HepG2 (cell line): ENCODE measurements around the gene CARD9. TPM values are rescaled to one million over a fixed set of nuclear protein-coding genes. Genes with fewer than 3 reads are reported as not detected.

ENCODE experiments used
- CBX1 ChIP-seq: IDR thresholded peaks from one replicate; pipeline ENCODE4 v1.6.1; 2016; ENCODE audit warnings: antibody characterized with exemption, low read depth
- CBX2 ChIP-seq, 2 experiments: fragments of 200-600 bp in 1 of 2; sonication (generic); formaldehyde crosslinking in 1 of 2; IDR thresholded peaks; 2 replicates each; pipeline versions ENCODE4 v1.7.0 to v1.8.1; 2018 to 2022; ENCODE audit warnings: low read depth in 2 of 2, low read length in 1 of 2, mild to moderate bottlenecking in 1 of 2, missing genetic modification reagents in 1 of 2
- CENPT ChIP-seq: sonication (generic); formaldehyde crosslinking; IDR thresholded peaks from 2 replicates; pipeline ENCODE4 v1.8.0; 2022; ENCODE audit warnings: low read depth, mild to moderate bottlenecking, moderate library complexity, missing genetic modification reagents
- FIP1L1 ChIP-seq: fragments of 200-400 bp; formaldehyde crosslinking; IDR thresholded peaks from 2 replicates; pipeline ENCODE4 v1.6.1; 2018; ENCODE audit warnings: low read depth, mild to moderate bottlenecking, low read length, moderate library complexity, borderline replicate concordance; ENCODE audit not compliant: insufficient read depth
- FOXM1 ChIP-seq: sonication (generic); formaldehyde crosslinking; IDR thresholded peaks from 2 replicates; pipeline ENCODE4 v1.5.0; 2020; ENCODE audit warnings: missing genetic modification reagents
- FUBP1 ChIP-seq: sonication (generic); formaldehyde crosslinking; IDR thresholded peaks from 2 replicates; pipeline ENCODE4 v1.5.1; 2020; ENCODE audit warnings: missing genetic modification reagents, mild to moderate bottlenecking, borderline replicate concordance
- GABPA ChIP-seq, 2 experiments: IDR thresholded peaks; 2 replicates each; pipeline ENCODE4 v1.6.1; 2011 to 2016; ENCODE audit warnings: low read depth in 2 of 2, low read length in 1 of 2, missing biosample characterization in 1 of 2, missing genetic modification characterization in 1 of 2
- HNF1B ChIP-seq: sonication (generic); formaldehyde crosslinking; IDR thresholded peaks from 2 replicates; pipeline ENCODE4 v1.5.1; 2020; ENCODE audit warnings: mild to moderate bottlenecking, moderate library complexity, missing genetic modification reagents
- MYC ChIP-seq: sonication (generic); formaldehyde crosslinking; IDR thresholded peaks from 2 replicates; pipeline ENCODE4 v1.9.0; 2021; ENCODE audit warnings: missing genetic modification reagents, borderline replicate concordance
- PATZ1 ChIP-seq: sonication (generic); formaldehyde crosslinking; IDR thresholded peaks from 2 replicates; pipeline ENCODE4 v1.4.0; 2020; ENCODE audit warnings: missing genetic modification reagents
- RFX5 ChIP-seq: IDR thresholded peaks from 2 replicates; pipeline ENCODE4 v1.6.1; 2011; ENCODE audit warnings: low read depth, low read length, improper control_type of control experiment
- TAF1 ChIP-seq: sonication (generic); formaldehyde crosslinking; IDR thresholded peaks from 2 replicates; pipeline ENCODE4 v1.4.0; 2020; ENCODE audit warnings: missing genetic modification reagents
- TRAFD1 ChIP-seq: sonication (generic); formaldehyde crosslinking; IDR thresholded peaks from 2 replicates; pipeline ENCODE4 v1.5.1; 2020; ENCODE audit warnings: missing genetic modification reagents, mild to moderate bottlenecking, borderline replicate concordance
- TRIM24 ChIP-seq: sonication (generic); formaldehyde crosslinking; IDR thresholded peaks from 2 replicates; pipeline ENCODE4 v1.8.0; 2022; ENCODE audit warnings: mild to moderate bottlenecking, missing genetic modification reagents
- YY1 ChIP-seq: IDR thresholded peaks from 2 replicates; pipeline ENCODE4 v1.6.1; 2011; ENCODE audit warnings: low read length, low read depth, moderate library complexity, mild to moderate bottlenecking; ENCODE audit not compliant: insufficient read depth, insufficient replicate concordance
- ZNF20 ChIP-seq: sonication (generic); formaldehyde crosslinking; IDR thresholded peaks from 2 replicates; pipeline ENCODE4 v1.4.0; 2020; ENCODE audit warnings: mild to moderate bottlenecking, moderate library complexity, missing genetic modification reagents
- ZNF563 ChIP-seq: sonication (generic); formaldehyde crosslinking; IDR thresholded peaks from 2 replicates; pipeline ENCODE4 v1.8.0; 2022; ENCODE audit warnings: mild to moderate bottlenecking, moderate library complexity, missing genetic modification reagents
- ZNF572 ChIP-seq: sonication (generic); formaldehyde crosslinking; IDR thresholded peaks from 2 replicates; pipeline ENCODE4 v1.5.1; 2020; ENCODE audit warnings: mild to moderate bottlenecking, missing genetic modification reagents
- ZNF644 ChIP-seq: IDR thresholded peaks from 2 replicates; pipeline ENCODE4 v1.6.1; 2016; ENCODE audit warnings: low read depth
- ZNF660 ChIP-seq: sonication (generic); formaldehyde crosslinking; IDR thresholded peaks from 2 replicates; pipeline ENCODE4 v1.5.1; 2020; ENCODE audit warnings: mild to moderate bottlenecking, low read depth, missing genetic modification reagents, borderline replicate concordance
- ZNF709 ChIP-seq: sonication (generic); formaldehyde crosslinking; IDR thresholded peaks from 2 replicates; pipeline ENCODE4 v1.5.0; 2020; ENCODE audit warnings: mild to moderate bottlenecking, missing genetic modification reagents
- ZNF720 ChIP-seq: sonication (generic); formaldehyde crosslinking; IDR thresholded peaks from 2 replicates; pipeline ENCODE4 v1.4.0; 2020; ENCODE audit warnings: missing genetic modification reagents
- polyA plus RNA-seq, 8 experiments: library from polyadenylated mRNA; depleted of rRNA in 3 of 8; stranded (reverse) in 7 of 8; unstranded in 1 of 8; fragments of >200 nt; fragmentation: Illumina TruSeq in 4 of 8; extraction: Trizol in 4 of 8; gene quantifications; 2 replicates each; pipeline versions ENCODE4 v1.2.1 to v1.2.3, GENCODE V29; 2011 to 2016; ENCODE audit warnings: low read depth in 4 of 8, missing spikeins in 1 of 8, mixed read lengths in 1 of 8; ENCODE audit not compliant: insufficient read depth in 1 of 8
- total RNA-seq, 5 experiments: library from RNA; depleted of rRNA; stranded (reverse); fragments of >200 nt; fragmentation: Illumina TruSeq; extraction: Trizol; gene quantifications; 2 replicates each; pipeline ENCODE4 v1.2.3, GENCODE V29; 2016; ENCODE audit warnings: low read depth in 1 of 5

The CARD9 gene
- total and polyA plus RNA-seq, 2 of the 13 experiments (the other 11 are each of a cell fraction or from before 2014, with no cell fraction given) = 3.3 to 7.4 TPM

- no peak for TF ChIP-seq ZNF572 (CRISPR knock-in tag)
- no peak for TF ChIP-seq FUBP1 (CRISPR knock-in tag)
- TF ChIP-seq RFX5 = no peak
- TF ChIP-seq FIP1L1 = no peak
- TF ChIP-seq HNF1B (CRISPR knock-in tag) = 0 out of 2 replicates have a peak, but pooled peaks have one; percentile 45
- TF ChIP-seq MYC (CRISPR knock-in tag) = peak; percentile 98
- peak; percentile 72 for TF ChIP-seq TAF1 (CRISPR knock-in tag)
- no peak for TF ChIP-seq TRAFD1 (CRISPR knock-in tag)
- TF ChIP-seq GABPA (IDR thresholded peaks at IDR 0.05; ENCODE audit: low read depth, low read length) = no peak
- TF ChIP-seq GABPA (CRISPR knock-in tag; IDR thresholded peaks at IDR 0.05; ENCODE audit: low read depth) = peak; percentile 85
- no peak for TF ChIP-seq ZNF644 (CRISPR knock-in tag)
- TF ChIP-seq ZNF720 (CRISPR knock-in tag) = no peak
- TF ChIP-seq FOXM1 (CRISPR knock-in tag) = no peak
- TF ChIP-seq CBX2 (IDR thresholded peaks at IDR 0.05; ENCODE audit: low read depth, low read length) = no peak
- no peak for TF ChIP-seq CBX2 (CRISPR knock-in tag; IDR thresholded peaks at IDR 0.05; ENCODE audit: low read depth)
- TF ChIP-seq CBX1 = peak; percentile 24
- no peak for TF ChIP-seq ZNF660 (CRISPR knock-in tag)
- TF ChIP-seq YY1 = peak; percentile 99
- TF ChIP-seq ZNF20 (CRISPR knock-in tag) = no peak
- TF ChIP-seq TRIM24 (CRISPR knock-in tag) = no peak
- peak; percentile 45; the same call in 1 of the 2 replicates for TF ChIP-seq ZNF563 (CRISPR knock-in tag)
- TF ChIP-seq CENPT (CRISPR knock-in tag) = no peak; the same call in 1 of the 2 replicates
- TF ChIP-seq ZNF709 (CRISPR knock-in tag) = no peak
- peak; percentile 65 for TF ChIP-seq PATZ1 (CRISPR knock-in tag)
Measured at GRCh38 chr9:136363106-136363948, 10.1 kb downstream of the CARD9 start, which contains the start of gene DNLZ (continued).
